ENCODE data around the gene STX1A.

- TF ChIP-seq ZNF558 (CRISPR knock-in tag; IDR thresholded peaks at IDR 0.05; ENCODE audit: borderline replicate concordance), result no peak
- no peak for TF ChIP-seq CSRNP2 (CRISPR knock-in tag; conservative IDR thresholded peaks at IDR 0.05; ENCODE audit: low read depth)
- TF ChIP-seq AKNA (CRISPR knock-in tag; IDR thresholded peaks at IDR 0.05; ENCODE audit: borderline replicate concordance), result no peak
These were observed 40.6 kb downstream of the STX1A start for GRCh38 chr7:73678862-73679261.
